OCI-M1 (cell line): ENCODE results near the gene ACTL10.
A peak's percentile ranks its signal among the peaks of the same experiment; 100 is the strongest.
"Not testable (repeated sequence)": the region's sequence is repeated elsewhere in the genome, so short reads cannot be mapped to it uniquely, and the experiment has no call there.

Experiments used
- DNase-seq: peaks from one replicate; lab custom pipeline; 2025; lab: John Stamatoyannopoulos, UW

ACTL10 gene

DNA sequence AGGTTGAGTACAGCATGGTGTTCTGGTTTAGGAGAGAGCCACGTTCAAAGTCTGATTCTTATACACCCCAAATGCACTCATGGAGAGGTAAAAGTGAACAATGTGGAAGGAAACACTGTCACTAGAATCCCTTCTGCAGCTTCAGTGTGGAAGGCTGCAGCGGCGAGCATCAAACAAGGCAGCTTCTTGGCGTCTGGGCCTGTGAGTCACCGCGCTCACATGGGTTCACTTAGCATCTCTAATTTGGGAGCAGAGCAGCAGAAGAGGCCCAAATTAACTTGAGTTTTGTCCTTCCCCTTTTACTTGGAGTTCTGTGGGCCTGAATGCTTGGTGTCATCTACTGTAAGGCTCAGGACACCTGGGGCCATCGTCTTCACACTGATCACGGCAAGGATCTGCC, 30.4 kb downstream of the ACTL10 start:
- DNase-seq, result no peak

DNA sequence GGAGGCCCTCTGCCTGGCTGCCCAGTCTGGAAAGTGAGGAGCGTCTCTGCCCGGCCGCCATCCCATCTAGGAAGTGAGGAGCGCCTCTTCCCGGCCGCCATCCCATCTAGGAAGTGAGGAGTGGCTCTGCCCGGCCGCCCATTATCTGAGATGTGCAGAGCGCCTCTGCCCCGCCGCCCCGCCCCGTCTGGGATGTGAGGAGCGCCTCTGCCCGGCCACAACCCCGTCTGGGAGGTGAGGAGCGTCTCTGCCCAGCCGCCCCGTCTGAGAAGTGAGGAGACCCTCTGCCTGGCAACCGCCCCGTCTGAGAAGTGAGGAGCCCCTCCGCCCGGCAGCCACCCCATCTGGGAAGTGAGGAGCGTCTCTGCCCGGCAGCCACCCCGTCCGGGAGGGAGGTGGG, 32.2 kb downstream of the ACTL10 start:
- not testable (repeated sequence) for DNase-seq

- DNase-seq, result not testable (repeated sequence)
These were observed 34.1 kb downstream of the ACTL10 start for GRCh38 chr20:33700696-33701441.

DNA sequence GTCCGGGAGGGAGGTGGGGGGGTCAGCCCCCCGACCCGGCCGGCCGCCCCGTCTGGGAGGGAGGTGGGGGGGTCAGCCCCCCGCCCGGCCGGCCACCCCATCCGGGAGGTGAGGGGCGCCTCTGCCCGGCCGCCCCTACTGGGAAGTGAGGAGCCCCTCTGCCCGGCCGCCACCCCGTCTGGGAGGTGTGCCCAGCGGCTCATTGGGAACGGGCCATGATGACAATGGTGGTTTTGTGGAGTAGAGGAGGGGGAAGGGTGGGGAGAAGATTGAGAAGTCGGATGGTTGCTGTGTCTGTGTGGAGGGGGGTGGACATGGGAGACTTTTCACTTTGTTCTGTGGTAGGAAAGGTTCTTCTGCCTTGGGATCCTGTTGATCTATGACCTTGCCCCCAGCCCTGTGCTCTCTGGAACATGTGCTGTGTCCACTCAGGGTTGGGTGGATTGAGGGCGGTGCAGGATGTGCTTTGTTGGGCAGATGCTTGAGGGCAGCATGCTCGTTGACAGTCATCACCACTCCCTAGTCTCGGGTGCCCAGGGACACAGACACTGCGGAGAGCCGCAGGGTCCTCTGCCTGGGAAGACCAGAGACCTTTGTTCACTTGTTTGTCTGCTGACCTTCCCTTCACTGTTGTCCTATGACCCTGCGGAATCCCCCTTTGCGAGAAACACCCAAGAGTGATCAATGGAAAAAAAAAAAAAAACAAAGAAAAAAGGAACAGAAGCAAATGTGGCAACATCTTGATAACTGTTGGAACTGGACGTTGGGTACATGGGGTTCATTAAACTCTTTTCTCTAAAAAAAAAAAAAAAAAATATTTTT, 35.1 kb downstream of the ACTL10 start:
- DNase-seq, result no peak

DNA sequence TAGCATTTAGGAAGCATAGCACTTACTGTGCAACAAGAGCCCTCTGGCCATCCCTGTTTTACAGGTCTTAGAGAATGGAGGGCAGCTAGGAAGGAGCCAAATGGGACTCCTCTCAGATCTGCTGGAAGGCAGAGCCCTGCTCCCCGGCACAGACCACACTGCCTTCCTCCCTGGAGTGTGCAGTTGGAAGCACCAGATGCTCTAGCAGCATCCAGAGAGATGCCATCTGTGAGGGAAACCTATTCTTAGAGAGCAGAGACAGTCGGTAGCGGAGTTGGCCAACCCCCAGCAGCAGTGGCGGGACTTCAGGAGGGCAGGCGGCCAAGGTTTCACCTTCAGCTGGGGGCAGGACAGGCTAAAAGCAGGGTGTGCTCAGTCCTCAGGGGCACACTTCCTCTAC, 36.1 kb downstream of the ACTL10 start:
- DNase-seq, result no peak

DNA sequence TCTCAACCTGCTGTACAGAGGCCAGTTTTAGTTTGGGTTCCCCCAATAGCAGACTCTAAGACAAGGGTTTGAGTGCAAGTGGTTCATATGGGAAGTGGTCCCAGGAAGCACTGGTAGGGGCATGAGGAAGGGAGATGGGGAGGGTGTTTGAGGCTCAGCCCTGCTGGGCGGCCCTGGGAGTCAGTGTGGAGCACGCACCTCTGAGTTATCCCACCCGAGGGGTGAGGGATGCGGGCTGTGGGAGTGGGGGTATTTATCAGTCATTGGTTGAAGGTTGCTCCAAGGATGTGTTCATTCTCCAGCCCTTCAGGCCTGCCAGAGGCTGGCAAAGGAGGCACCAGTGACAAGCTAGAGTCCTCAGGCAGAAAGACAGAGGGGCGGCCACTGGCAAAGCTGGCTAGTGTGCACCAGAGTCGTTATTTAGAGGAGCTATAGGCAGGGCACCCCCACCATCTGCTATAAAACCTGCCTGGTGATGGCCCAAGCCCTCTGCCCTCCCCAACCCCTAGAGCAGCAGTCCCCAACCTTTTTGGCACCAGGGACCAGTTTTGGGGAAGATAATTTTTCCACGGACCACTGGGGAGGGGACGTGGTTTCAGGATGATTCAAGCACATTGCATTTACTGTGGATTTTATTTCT, 36.9 kb downstream of the ACTL10 start:
- no peak for DNase-seq

GRCh38 chr20:33704197-33704924, 37.6 kb downstream of the ACTL10 start:
- no peak for DNase-seq

DNA sequence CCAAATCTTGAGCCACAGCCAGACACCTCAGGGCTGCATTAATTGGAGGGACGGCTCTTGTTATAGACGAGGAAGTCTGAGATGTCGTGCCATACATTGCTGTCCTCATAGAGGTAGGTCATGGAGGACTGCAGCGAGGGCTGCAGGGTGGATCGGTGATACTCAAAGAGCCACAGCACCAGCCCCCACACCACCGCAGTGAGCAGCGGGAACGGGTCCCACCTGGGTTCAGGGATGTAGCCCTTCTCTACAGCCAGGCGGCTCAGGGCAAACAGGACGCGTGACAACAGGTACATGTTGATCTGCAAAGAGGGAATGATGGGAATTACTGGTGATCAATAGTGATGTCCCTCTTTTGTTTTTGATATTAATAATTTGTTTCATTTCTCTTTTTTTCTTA, 40.9 kb downstream of the ACTL10 start:
- no peak for DNase-seq

- peak; percentile 28 for DNase-seq
These were observed 42.7 kb downstream of the ACTL10 start for GRCh38 chr20:33709398-33709797.

GRCh38 chr20:33709905-33710541, 43.3 kb downstream of the ACTL10 start:
- no peak for DNase-seq

- DNase-seq, result no peak
These were observed 44.1 kb downstream of the ACTL10 start for GRCh38 chr20:33710681-33711445.

GRCh38 chr20:33711446-33711738, 44.6 kb downstream of the ACTL10 start:
- DNase-seq, result no peak

GRCh38 chr20:33713865-33714367, 47.2 kb downstream of the ACTL10 start:
- DNase-seq, result no peak

- no peak for DNase-seq
These were observed 49.8 kb downstream of the ACTL10 start for GRCh38 chr20:33716498-33716897.
